Activated CD4-positive, alpha-beta T cell treated with anti-CD3 and anti-CD28 coated beads for 1 hour (primary cell): Measurements from ENCODE around the gene GP1BA.

Experiments used
- DNase-seq: peaks from one replicate; pipeline ENCODE4 v3.0.0-alpha.2; 2020

Gene GP1BA

GRCh38 chr17:4951486-4951885 lies 19.4 kb downstream of the GP1BA start:
- no peak for DNase-seq

GRCh38 chr17:4953451-4953961 lies 21.4 kb downstream of the GP1BA start:
- no peak for DNase-seq

- no peak for DNase-seq
Measured at GRCh38 chr17:4955091-4955490, 23.0 kb downstream of the GP1BA start.

GRCh38 chr17:4956493-4957061 lies 24.5 kb downstream of the GP1BA start:
- DNase-seq, result no peak

- DNase-seq, result no peak
Measured at GRCh38 chr17:4958102-4958501, 26.0 kb downstream of the GP1BA start.

GRCh38 chr17:4959261-4959965 lies 27.3 kb downstream of the GP1BA start:
- DNase-seq, result no peak

GRCh38 chr17:4960279-4960922 lies 28.3 kb downstream of the GP1BA start:
- no peak for DNase-seq

- no peak for DNase-seq
Measured at GRCh38 chr17:4965311-4965986, 33.4 kb downstream of the GP1BA start.

- peak; percentile 90 for DNase-seq
Measured at GRCh38 chr17:4966844-4967538, 34.9 kb downstream of the GP1BA start.

- peak; percentile 90 for DNase-seq
Measured at GRCh38 chr17:4967539-4968485, 35.7 kb downstream of the GP1BA start, which contains the start of gene SPAG7. TSS of gene SPAG7 (minus strand) at chr17:4967817. CDS start at chr17:4967804, 13 bp downstream.

- no peak for DNase-seq
Measured at GRCh38 chr17:4968486-4969046, 36.5 kb downstream of the GP1BA start.

- no peak for DNase-seq
Measured at GRCh38 chr17:4969047-4969550, 37.0 kb downstream of the GP1BA start.

GRCh38 chr17:4969551-4970173 lies 37.6 kb downstream of the GP1BA start:
- DNase-seq, result no peak

GRCh38 chr17:4970273-4970672 lies 38.2 kb downstream of the GP1BA start:
- no peak for DNase-seq

- DNase-seq, result no peak
Measured at GRCh38 chr17:4971826-4972225, 39.7 kb downstream of the GP1BA start.

- DNase-seq, result no peak
Measured at GRCh38 chr17:4972322-4972721, 40.2 kb downstream of the GP1BA start.

- DNase-seq, result no peak
Measured at GRCh38 chr17:4972752-4973151, 40.7 kb downstream of the GP1BA start.

- DNase-seq, result no peak
Measured at GRCh38 chr17:4973256-4974114, 41.4 kb downstream of the GP1BA start.

- DNase-seq, result no peak
Measured at GRCh38 chr17:4974115-4974670, 42.1 kb downstream of the GP1BA start.
